HG03135 (cell line): Measurements from ENCODE around the gene DUSP10.

Source experiments
- ATAC-seq: cut with Tn5 transposase; IDR thresholded peaks from one replicate; pipeline ENCODE4 v1.9.1; 2021; ENCODE audit warnings: mild to moderate bottlenecking, moderate library complexity; ENCODE audit not compliant: unreplicated experiment

The DUSP10 gene

GRCh38 chr1:221697923-221698425 lies 43.9 kb downstream of the DUSP10 start:
- no peak for ATAC-seq

GRCh38 chr1:221696718-221697461 lies 45.0 kb downstream of the DUSP10 start:
- ATAC-seq: no peak

- ATAC-seq: no peak
Observed at GRCh38 chr1:221696027-221696426, 45.9 kb downstream of the DUSP10 start.

GRCh38 chr1:221695301-221695700 lies 46.6 kb downstream of the DUSP10 start:
- no peak for ATAC-seq

- no peak for ATAC-seq
Observed at GRCh38 chr1:221694109-221694508, 47.8 kb downstream of the DUSP10 start.

- ATAC-seq: no peak
Observed at GRCh38 chr1:221693087-221693486, 48.8 kb downstream of the DUSP10 start.

- no peak for ATAC-seq
Observed at GRCh38 chr1:221692643-221693042, 49.2 kb downstream of the DUSP10 start.

- no peak for ATAC-seq
Observed at GRCh38 chr1:221691261-221691660, 50.6 kb downstream of the DUSP10 start.

GRCh38 chr1:221690858-221691257 lies 51.0 kb downstream of the DUSP10 start:
- no peak for ATAC-seq

- no peak for ATAC-seq
Observed at GRCh38 chr1:221689138-221689537, 52.8 kb downstream of the DUSP10 start.

GRCh38 chr1:221688488-221688843 lies 53.4 kb downstream of the DUSP10 start:
- no peak for ATAC-seq

GRCh38 chr1:221687836-221688487 lies 53.9 kb downstream of the DUSP10 start:
- no peak for ATAC-seq

GRCh38 chr1:221683681-221684080 lies 58.2 kb downstream of the DUSP10 start:
- no peak for ATAC-seq

GRCh38 chr1:221680085-221680484 lies 61.8 kb downstream of the DUSP10 start:
- ATAC-seq: no peak

GRCh38 chr1:221678014-221678413 lies 63.9 kb downstream of the DUSP10 start:
- ATAC-seq: no peak

GRCh38 chr1:221675880-221676800 lies 65.7 kb downstream of the DUSP10 start:
- no peak for ATAC-seq

- ATAC-seq: no peak
Observed at GRCh38 chr1:221672965-221673364, 68.9 kb downstream of the DUSP10 start.

- ATAC-seq: no peak
Observed at GRCh38 chr1:221672239-221672645, 69.6 kb downstream of the DUSP10 start.

- ATAC-seq: no peak
Observed at GRCh38 chr1:221670081-221670480, 71.8 kb downstream of the DUSP10 start.

GRCh38 chr1:221669441-221669840 lies 72.4 kb downstream of the DUSP10 start:
- ATAC-seq: no peak

- ATAC-seq: no peak
Observed at GRCh38 chr1:221667504-221667903, 74.4 kb downstream of the DUSP10 start.
